Medulla oblongata (tissue), 1 donor: Measurements from ENCODE around the gene TRIM47.
A peak's percentile ranks its signal among the peaks of the same experiment; 100 is the strongest.

ENCODE experiments used
- DNase-seq: peaks from one replicate; pipeline ENCODE4 v3.0.0-alpha.2; 2015; ENCODE audit errors: extremely low spot score

The TRIM47 gene

GRCh38 chr17:75908201-75908600 is 29.8 kb upstream of the TRIM47 start:
- no peak for DNase-seq

DNA sequence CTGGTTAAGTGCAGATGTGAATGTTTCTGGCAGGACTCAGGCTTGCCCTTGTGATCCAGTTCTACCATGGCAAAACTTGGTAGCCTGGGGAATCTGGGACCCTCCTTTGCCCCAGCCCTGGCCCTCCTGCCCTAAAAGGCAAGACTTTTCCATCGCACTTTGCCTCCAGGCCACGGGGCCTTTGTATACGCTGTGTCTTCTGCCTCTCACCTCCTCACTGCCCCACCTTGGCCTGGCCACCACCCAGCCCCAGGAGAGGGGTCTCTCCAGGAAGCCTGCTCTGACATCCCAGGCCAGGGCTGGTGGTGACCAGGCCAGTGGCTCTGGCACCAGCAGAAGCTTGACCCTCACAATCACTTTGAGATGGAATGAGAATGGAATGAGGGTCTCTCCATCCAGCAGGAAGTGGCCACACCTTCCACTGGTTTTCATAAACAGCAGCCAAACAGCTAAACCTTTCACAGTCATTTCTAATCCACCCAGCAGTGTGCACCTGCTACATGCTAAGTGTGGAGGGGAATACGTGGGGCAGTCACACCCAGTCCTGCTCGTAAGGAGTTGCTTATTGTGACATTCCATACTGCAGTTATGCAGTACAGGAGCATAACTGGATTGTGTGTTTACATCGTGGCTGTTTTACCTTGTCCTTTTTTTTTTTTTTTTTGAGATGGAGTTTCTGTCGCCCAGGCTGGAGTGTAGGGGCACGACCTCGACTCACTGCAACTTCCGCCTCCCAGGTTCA is 27.9 kb upstream of the TRIM47 start:
- DNase-seq, result no peak

GRCh38 chr17:75904749-75905521 is 26.6 kb upstream of the TRIM47 start, which contains the start of gene MRPL38:
Gene MRPL38, minus strand, starts transcription at chr17:75904884. Its CDS starts 9 bp downstream, at chr17:75904875.
- peak; percentile 90 for DNase-seq

DNA sequence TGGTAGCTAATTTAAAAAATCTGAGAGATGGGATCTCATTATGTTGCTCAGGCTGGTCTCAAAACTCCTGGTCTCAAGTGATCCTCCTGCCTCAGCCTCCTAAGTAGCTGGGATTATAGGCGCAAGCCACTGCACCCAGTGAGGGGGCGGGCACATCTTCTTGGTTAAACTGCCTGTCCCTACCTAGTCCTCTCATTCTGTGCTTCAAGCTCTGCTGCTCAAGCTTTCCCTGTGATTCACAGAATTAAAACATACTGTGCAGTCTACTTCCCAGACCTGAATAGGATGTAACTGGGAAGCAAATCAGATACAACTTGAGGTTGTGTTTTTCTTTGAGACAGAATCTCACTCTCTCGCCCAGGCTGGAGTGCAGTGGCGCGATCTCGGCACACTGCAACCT is 24.0 kb upstream of the TRIM47 start:
- no peak for DNase-seq

GRCh38 chr17:75901727-75902126 is 23.3 kb upstream of the TRIM47 start:
- DNase-seq, result no peak

GRCh38 chr17:75900691-75901533 is 22.5 kb upstream of the TRIM47 start:
- DNase-seq, result no peak

DNA sequence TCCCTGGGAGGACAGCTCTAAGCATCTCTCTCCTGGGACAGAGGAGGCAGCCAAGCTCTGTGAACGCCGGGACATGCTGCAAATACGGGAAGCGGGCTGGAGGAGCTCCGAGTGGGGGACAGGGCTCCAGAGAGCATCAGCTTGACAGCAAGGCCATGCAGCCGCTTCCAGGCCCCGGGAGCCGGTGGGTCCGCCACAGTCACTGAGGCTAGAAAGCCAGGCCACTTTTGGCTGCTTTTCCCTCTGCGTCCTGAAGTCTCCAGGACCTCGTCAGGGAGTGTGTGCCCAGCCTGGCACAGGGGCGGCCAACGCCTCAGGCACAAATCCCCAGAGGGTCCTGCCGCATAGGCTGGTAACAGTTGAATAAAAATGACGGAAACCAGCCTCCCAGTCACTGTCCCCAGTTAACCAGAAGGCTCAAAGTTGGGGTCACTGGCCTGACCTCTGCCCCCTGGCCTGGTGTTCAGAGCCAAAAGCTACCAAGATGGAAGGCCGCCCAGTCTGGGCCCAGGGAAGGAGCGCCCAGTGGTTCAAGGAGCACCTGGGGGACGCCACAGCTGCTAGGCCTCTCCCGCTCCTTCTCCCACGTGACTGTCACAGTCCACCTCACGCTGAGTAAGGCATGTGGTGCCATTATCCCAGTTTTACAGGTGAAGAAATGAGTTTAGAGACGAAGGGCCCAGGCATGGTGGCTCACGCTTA is 21.5 kb upstream of the TRIM47 start:
- no peak for DNase-seq

DNA sequence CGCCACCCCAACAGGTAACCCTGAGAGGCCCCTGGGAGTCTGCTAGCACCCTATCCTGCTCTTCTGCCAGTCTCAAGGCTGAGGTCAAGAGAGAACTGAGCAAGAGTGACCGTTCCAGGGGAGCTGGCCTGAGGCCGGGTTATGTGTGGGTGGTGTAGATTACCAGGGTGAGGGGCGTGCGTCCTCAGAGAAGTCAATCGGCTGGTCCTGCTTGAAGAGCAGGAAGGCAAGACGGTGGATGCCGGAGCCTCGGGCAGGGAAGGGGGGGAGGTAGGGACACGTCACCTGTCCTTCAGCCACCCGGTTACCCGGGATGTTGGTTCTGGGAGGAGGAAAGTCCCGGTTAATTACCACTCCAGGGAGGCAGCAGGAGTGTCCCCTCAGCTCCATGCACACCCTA is 21.0 kb upstream of the TRIM47 start:
- DNase-seq, result no peak

DNA sequence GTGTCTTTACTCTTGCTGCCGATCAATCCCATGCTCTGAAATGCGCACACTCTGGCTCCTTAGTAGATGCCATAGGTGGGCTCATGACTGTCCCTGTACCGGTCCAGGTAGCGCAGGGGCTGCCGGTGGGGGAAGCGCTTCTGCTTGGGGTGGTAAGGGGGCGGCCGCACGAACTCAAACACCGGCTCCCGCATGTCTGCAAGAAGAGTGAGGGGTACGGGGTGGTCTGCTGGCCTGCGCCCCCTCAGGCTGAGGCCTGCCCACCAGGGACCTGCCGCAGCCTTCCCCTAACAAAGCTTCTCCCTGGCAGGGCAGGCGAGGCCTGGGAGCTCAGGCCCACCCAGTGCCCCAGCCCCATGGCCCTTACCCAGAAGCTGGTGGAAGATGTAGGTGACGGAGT is 20.4 kb upstream of the TRIM47 start:
- no peak for DNase-seq

DNA sequence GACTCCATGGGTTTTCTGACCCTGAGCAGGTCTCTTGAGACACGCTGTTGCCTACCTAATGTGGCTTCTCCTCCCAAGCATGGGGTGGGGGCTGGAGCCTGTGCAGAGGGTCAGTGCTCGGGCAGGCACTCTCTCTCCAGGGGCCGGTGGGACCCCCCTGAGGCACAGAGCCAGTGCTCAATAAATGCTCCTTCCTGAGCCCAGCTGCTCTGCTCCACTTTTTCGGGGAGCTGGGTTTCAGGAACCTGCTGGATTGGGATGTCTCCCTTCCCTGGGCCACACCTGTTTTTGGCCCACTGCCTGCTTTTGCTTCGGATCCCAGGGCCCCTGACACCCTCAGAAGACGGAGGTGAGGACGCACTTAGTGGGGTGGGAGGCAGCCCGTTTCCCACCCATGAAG is 19.7 kb upstream of the TRIM47 start:
- DNase-seq, result no peak

DNA sequence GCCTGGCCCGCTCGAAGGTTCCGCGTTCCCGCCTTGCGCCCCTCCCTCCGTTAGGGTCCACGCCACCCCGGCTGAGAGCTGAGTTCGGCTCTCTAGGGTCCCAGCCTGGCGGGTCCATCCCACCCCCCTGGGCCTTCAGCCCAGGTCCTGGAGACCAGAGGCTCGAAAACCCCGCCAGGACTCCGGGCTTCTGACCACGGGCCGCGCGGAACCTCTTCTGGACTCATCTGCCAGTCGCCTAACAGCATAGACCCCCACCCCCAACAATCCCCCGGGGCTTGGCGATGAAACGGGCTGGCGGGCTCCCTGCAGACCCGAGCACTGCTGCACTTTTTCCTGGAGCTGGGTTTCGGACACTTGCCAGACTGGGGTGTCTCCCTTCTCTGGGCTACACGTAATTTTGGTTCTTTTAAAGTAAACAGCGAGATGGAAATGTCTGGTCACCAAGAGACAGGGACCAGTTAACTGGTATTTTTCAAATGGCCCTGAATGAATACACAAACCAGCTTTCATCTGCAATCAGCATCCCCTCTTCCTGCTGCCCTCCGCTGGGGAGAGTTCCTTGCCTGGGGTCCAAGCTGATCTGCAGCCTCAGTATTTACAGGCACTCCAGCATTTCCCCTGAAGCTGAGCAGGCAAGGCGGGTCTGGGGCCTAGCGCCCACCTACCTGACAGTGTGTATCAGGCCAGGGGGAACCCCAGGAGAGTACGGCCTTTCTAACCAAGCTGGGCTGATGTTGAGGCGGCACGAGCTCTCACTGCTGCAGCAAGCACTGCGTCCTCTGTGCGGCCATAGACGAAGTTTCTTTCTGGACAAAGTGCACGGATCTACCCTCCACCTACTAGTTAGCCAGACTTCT is 19.0 kb upstream of the TRIM47 start:
- no peak for DNase-seq

- DNase-seq, result peak; percentile 87
Measured at GRCh38 chr17:75896415-75897159, 18.2 kb upstream of the TRIM47 start, which contains the start of gene TRIM65. Gene TRIM65, minus strand, starts transcription at chr17:75896951. Its CDS starts 14 bp downstream, at chr17:75896937.

DNA sequence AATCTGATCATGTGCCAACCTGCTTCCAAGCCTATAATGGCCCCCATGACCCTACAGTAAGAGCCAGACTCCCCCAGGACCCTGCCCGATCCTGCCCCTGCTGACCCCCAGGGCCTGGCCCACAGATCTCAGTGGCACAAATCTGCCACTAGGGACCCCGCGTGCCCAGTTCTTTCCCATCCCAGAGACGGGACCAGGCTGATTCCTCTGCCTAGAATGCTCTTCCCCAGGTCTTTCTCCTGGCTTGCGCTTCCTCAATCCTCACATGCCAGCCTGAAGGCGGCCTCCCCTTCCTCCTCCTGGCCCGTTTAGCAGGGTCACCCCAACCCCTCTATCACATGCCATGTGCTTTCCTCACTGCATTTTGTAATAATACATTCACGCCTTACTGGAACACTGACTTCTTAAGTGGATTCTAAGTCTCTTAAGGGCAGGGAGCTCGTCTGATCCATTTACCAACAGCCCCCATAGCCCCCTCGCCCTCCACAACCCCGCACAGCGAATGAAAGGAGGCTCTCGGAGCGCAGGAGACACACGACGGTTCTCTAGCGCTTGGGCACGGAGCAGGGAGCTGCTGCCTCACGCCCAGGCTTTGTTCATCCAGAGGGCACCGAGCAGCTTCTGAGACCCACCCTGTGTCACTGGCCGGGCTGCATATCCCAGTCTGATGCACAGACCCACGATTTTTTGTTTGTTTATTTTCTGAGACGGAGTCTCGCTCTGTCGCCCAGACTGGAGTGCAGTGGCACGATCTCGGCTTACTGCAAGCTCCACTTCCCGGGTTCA is 17.2 kb upstream of the TRIM47 start:
- no peak for DNase-seq

- DNase-seq, result no peak
Measured at GRCh38 chr17:75894049-75894733, 15.8 kb upstream of the TRIM47 start.

DNA sequence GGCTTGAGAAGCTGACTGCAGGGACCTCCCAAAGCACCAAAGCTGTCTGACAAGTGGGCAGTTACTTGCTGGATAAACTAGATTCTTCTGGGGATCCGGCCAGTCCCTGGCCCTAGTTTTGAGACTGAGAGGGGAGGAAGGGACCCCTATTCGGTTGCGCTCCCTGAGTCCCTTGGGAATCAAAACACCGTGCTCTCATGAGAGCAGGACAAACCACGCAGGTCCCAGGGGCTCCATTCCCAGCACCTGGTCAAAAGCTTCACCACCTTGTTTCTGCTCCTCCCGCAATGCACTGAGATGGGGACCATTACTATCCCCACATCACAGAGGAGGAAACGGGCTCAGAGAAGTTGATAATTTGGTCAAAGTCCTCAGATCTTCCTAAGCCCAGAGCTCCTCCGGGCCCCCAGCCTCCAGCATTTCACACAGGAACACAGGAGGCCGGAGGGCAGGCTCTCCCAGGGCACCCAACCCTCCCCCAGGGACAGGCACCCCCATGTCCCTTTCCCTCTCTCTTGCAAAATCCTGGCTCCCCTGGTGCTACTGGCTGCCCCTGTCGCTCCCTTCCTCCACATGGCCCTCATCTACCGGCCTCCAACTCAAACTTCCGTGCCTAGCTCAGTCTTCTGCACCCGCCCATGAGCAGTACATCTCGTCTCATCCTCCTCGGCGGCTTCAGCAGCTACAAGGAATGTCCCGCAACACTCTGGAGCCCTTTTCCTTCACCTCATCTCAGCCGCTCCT is 15.1 kb upstream of the TRIM47 start:
- DNase-seq, result no peak

DNA sequence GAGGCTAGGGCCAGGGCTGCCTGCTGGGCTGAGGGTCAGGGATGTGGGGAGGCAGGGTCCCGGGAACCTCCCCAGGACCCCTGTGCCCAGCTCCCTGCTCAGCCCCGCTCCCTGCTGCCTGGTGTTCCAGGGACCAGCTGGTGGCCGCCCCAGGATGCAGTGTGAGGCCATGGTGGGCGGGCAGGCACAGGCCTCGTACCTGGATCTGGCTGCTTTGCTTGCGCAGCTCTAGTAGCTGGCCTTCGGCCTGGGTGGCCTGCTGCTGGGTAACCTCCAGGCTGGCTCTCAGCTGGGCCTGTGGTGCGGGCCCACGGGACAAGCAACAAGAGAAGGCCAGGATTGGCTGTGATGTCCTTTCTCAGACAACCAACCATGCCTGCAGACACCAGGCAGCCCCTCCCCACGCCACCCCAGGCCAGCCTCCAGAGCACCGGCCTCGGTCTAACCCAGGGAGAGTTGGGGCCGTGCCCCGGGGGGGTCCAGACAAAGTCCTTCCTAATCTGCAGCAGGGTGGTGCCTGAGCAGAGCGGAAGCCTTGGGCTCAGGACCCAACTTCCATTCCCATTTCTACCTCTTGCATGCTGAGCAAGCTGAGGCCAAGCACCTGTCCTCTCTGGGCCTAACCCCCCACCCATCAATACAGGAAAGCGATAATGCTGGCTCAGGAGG is 14.3 kb upstream of the TRIM47 start:
- peak; percentile 59 for DNase-seq
